Naive thymus-derived CD4-positive, alpha-beta T cell (primary cell): ENCODE measurements around the gene MICAL2. TPM values are rescaled to one million over a fixed set of nuclear protein-coding genes. Genes with fewer than 3 reads are reported as not detected.
A peak's percentile ranks its signal among the peaks of the same experiment; 100 is the strongest.

Experiments used
- ATAC-seq: fragments of 150-1000 bp; cut with Tn5 transposase; 2 replicates; pipeline ENCODE4 v1.10.0; 2021; ENCODE audit warnings: mild to moderate bottlenecking, moderate library complexity
- CTCF ChIA-PET: fragments of 350-600 bp; sonication (Branson Sonifier 250); formaldehyde crosslinking; loops from one replicate; lab custom pipeline; 2021; ENCODE audit warnings: antibody characterized with exemption; lab: Charles Lee
- POLR2A ChIA-PET: fragments of 350-600 bp; sonication (Branson Sonifier 250); formaldehyde crosslinking; loops from one replicate; lab custom pipeline; 2021; ENCODE audit warnings: antibody characterized with exemption, inconsistent platforms; lab: Charles Lee
- DNase-seq, 9 donors: peaks; one replicate each; pipeline versions ENCODE4 v3.0.0 to v3.0.0-alpha.2; 2020 to 2022; ENCODE audit warnings: mixed read lengths in 1 of 9
- H3K27ac ChIP-seq: one replicate; pipeline ENCODE4 v1.7.0; 2013; ENCODE audit warnings: mild to moderate bottlenecking, low read depth, low read length, moderate library complexity
- H3K27me3 ChIP-seq, 2 donors: one replicate each; pipeline ENCODE4 v1.7.0; 2013; ENCODE audit warnings: low read length in 2 of 2, mild to moderate bottlenecking in 2 of 2, moderate library complexity in 2 of 2; ENCODE audit not compliant: control insufficient read depth in 2 of 2, insufficient read depth in 2 of 2
- H3K36me3 ChIP-seq, 3 experiments: 1 replicate in 2 of 3; 2 replicates in 1 of 3; pipeline ENCODE4 v1.7.0; 2013; ENCODE audit warnings: low read length in 3 of 3, mild to moderate bottlenecking in 3 of 3, moderate library complexity in 1 of 3; ENCODE audit not compliant: insufficient read depth in 3 of 3, control insufficient read depth in 2 of 3
- H3K4me1 ChIP-seq, 2 donors: one replicate each; pipeline ENCODE4 v1.7.0; 2013; ENCODE audit warnings: low read length in 2 of 2, mild to moderate bottlenecking in 2 of 2, moderate library complexity in 1 of 2; ENCODE audit not compliant: control insufficient read depth in 2 of 2, insufficient read depth in 2 of 2
- H3K4me3 ChIP-seq: 2 replicates; pipeline ENCODE4 v1.7.0; 2013; ENCODE audit warnings: mild to moderate bottlenecking, low read length
- H3K9me3 ChIP-seq, 3 experiments: 1 replicate in 2 of 3; 2 replicates in 1 of 3; pipeline ENCODE4 v1.7.0; 2013; ENCODE audit warnings: low read length in 3 of 3; ENCODE audit not compliant: control insufficient read depth in 2 of 3
- H3K27ac Mint-ChIP-seq, 9 donors: one replicate each; pipeline ENCODE4 v1.8.0; 2020 to 2022; ENCODE audit warnings: mixed read lengths in 9 of 9, mild to moderate bottlenecking in 8 of 9, moderate library complexity in 5 of 9, inconsistent platforms in 2 of 9
- H3K27me3 Mint-ChIP-seq, 5 donors: one replicate each; pipeline ENCODE4 v1.8.0; 2021 to 2022; ENCODE audit warnings: mixed read lengths in 5 of 5, mild to moderate bottlenecking in 1 of 5
- H3K36me3 Mint-ChIP-seq, 5 donors: one replicate each; pipeline ENCODE4 v1.8.0; 2020 to 2022; ENCODE audit warnings: mixed read lengths in 5 of 5, mild to moderate bottlenecking in 3 of 5, inconsistent platforms in 1 of 5
- H3K4me1 Mint-ChIP-seq, 7 donors: one replicate each; pipeline ENCODE4 v1.8.0; 2020 to 2022; ENCODE audit warnings: mixed read lengths in 7 of 7, mild to moderate bottlenecking in 3 of 7, inconsistent platforms in 1 of 7
- H3K4me3 Mint-ChIP-seq, 10 donors: one replicate each; pipeline ENCODE4 v1.8.0; 2020 to 2022; ENCODE audit warnings: mild to moderate bottlenecking in 10 of 10, mixed read lengths in 10 of 10, moderate library complexity in 6 of 10, inconsistent platforms in 2 of 10
- H3K9me3 Mint-ChIP-seq, 11 donors: one replicate each; pipeline ENCODE4 v1.8.0; 2020 to 2022; ENCODE audit warnings: mixed read lengths in 11 of 11, mild to moderate bottlenecking in 4 of 11, inconsistent platforms in 1 of 11, moderate library complexity in 1 of 11
- intact Hi-C, 2 donors: fragments of 100-400 bp; cut with micrococcal nuclease; formaldehyde crosslinking; loops; one replicate each; pipeline ENCODE4 v1.15.1; 2023
- polyA plus RNA-seq, 2 donors: library from polyadenylated mRNA; unstranded; fragments of 300-500 nt; fragmentation: Illumina TruSeq; gene quantifications; one replicate each; pipeline ENCODE4 v1.2.3, GENCODE V29; 2021
- total RNA-seq, 6 experiments: library from RNA in 5 of 6; stranded (reverse) in 5 of 6; gene quantifications; 1 replicate in 5 of 6; 2 replicates in 1 of 6; pipeline ENCODE4 v1.2.3 and lab custom pipeline; 2021 to 2026

The MICAL2 gene
- total and polyA plus RNA-seq, 7 experiments from 2014 or later, result 1.1 to 112 (median 7.6) TPM

DNA sequence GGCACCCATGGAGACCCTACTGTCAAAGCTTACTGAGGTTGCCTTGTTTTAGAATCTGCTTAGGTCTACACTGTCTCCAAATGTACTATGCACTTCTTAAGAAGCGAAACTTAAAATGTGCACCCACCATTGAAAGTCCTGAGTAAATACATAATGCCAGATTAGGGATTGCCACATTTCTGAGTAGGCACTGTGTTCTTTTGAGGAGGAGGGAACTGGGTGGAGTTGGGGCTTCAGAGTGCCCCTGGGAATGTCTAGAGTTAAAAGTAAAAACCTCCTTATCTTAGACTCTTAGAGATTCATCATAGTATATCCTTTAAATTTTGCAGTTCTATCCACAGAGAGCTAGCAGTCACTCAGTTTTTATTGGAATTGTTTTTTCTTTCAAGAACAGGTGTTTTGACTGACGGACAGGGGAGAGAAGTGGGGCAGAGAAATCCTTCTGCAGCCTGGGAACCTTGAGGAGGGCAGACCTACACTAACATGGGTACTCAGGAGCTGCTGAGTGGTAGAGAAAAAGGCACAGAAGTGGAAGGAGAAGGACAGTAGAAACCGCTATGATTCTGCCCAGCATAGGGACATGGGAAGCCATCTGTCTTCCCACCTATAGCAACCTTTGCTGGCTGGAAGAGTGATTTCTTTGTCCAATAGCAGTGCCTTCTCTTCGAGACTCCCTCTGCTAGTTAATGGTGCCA, 33.4 kb upstream of the MICAL2 start:
- peaks cover 0 to 4% (median 0%) of the 10 kb centered on the region in 5 donors for H3K27me3 Mint-ChIP-seq
- H3K4me3 Mint-ChIP-seq, result no peak overlapping the region
- Histone ChIP-seq H3K4me1 (no peaks in the 10 kb centered on the region), H3K27me3 (no peaks in the 10 kb centered on the region), H3K4me3 (no peak overlapping the region), H3K36me3 (no peaks in the 10 kb centered on the region), H3K27ac (no peak overlapping the region), H3K9me3 (no peaks in the 10 kb centered on the region)
- intact Hi-C loops, result no loop called here
- H3K27ac Mint-ChIP-seq, result no peak overlapping the region
- CTCF ChIA-PET, result no interaction called here
- DNase-seq, result no peak
- H3K9me3 Mint-ChIP-seq, result peaks cover 0 to 3% (median 0%) of the 10 kb centered on the region in 11 donors
- ATAC-seq, result no peak
- H3K36me3 Mint-ChIP-seq, result peaks cover 0 to 3% (median 0%) of the 10 kb centered on the region in 5 donors
- POLR2A ChIA-PET, result no interaction called here
- H3K4me1 Mint-ChIP-seq, result peaks cover 0 to 5% (median 0%) of the 10 kb centered on the region in 7 donors

DNA sequence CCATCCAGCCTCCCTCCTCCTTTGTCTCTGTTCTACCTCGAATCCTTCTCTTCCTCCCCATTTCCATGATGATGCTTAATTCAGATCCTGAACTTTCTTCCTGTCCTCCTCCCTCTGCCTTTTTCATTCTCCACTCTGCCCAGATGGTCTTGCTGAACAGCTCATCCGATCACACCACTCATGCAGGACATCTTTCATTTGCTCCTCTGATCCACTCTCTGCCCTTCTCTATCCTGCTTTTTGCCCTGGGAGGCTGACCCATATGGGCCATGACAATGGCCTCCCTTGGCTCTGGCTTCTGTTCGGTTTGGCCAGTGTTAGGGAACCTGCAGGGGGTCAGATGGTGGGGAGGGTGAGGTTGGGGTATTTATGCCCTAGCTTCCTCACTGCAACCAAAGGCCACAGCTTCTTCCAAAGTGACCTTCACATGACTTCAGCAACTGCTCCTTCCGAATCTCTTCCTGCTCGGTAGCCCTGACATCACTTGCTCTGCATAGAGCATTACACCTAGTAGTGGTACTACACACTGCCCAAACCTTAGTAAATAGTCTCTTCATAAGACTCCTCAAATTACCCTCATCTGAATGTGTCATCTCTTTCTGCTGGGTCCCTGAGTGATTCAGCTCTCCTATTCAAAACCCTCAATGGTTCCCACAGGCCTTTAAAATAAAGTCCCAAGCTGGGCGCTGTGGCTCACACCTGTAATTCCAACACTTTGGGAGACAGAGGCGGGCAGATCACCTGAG, 32.7 kb upstream of the MICAL2 start:
- POLR2A ChIA-PET, result no interaction called here
- Histone ChIP-seq H3K9me3 (no peaks in the 10 kb centered on the region), H3K4me3 (no peak overlapping the region), H3K27me3 (no peaks in the 10 kb centered on the region), H3K36me3 (no peaks in the 10 kb centered on the region), H3K27ac (no peak overlapping the region), H3K4me1 (no peaks in the 10 kb centered on the region)
- H3K4me3 Mint-ChIP-seq, result no peak overlapping the region
- ATAC-seq, result no peak
- peaks cover 0 to 5% (median 0%) of the 10 kb centered on the region in 7 donors for H3K4me1 Mint-ChIP-seq
- H3K27ac Mint-ChIP-seq, result peak overlapping the region in 1 of 9 donors; percentile 29
- intact Hi-C loops, result no loop called here
- CTCF ChIA-PET, result no interaction called here
- peaks cover 0 to 4% (median 0%) of the 10 kb centered on the region in 5 donors for H3K27me3 Mint-ChIP-seq
- H3K36me3 Mint-ChIP-seq, result peaks cover 0 to 3% (median 0%) of the 10 kb centered on the region in 5 donors
- peaks cover 0 to 3% (median 0%) of the 10 kb centered on the region in 11 donors for H3K9me3 Mint-ChIP-seq
- DNase-seq, result no peak

DNA sequence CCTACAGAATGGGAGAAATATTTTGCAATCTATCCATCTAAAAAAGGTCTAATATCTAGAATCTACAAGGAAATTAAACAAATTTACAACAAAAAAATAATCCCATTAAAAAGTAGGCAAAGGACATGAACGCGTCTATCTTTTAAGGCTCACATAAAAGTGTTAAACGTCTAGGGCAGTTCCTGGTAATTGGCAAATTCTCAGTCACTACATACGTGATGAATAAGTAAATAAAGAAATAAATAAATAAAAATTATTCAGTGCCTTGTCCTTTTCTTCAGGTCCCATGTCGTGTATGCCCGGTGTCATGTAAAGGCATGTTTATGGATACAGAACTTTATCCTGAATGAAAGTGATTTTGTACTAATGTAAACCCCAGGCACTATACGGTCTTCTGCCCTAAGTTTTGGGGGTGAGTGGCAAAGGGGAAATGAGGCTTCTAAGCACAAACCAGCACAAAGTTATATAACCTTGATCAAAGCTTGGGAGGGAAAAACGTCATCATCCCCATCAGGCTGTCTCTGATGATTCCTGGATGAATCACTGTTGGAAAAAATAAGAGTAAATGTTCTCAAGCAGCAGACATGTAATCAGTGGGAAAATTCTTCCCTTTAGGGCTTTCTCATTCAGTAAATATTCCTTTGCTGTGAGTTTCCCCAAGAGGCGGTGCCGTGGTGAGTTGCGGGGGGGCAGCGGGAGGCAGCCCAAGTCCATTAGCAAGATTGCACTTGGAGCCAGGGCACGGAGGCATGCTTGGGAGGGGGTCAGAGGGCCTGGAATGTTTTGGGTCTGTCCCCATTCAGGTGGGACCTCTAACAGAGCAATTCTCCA, 30.4 kb upstream of the MICAL2 start:
- no peak overlapping the region for H3K4me3 ChIP-seq
- H3K36me3 Mint-ChIP-seq, result peaks cover 0 to 3% (median 0%) of the 10 kb centered on the region in 5 donors
- intact Hi-C loops, result loop anchor here in 1 of 2 donors (10.0 kb wide), 1 partner anchor 55 kb away; no protein-coding TSS in a partner anchor

DNA sequence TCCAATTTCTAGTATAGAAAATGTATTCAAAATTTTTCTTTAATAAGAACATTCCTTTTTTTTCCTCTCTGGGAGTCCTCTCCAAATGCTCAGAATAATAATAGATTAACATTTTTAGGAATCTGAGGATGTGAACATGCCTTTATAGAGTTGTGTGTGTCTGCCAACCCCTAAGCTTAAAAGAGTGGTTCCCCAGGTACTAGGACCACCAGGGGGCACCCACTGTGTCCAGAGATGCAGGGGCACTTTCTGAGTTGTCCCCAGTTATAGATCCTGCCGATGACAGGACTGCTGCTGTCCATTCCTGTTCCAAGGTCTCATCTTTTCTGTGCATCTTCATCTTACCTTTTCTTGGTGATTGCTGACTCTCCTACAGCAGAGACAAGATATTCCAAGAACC, 27.0 kb upstream of the MICAL2 start:
- Histone ChIP-seq H3K27ac (no peak overlapping the region), H3K4me3 (no peak overlapping the region), H3K4me1 (peaks cover 23 to 34% of the 10 kb centered on the region in 2 donors), H3K27me3 (no peaks in the 10 kb centered on the region), H3K36me3 (no peaks in the 10 kb centered on the region), H3K9me3 (no peaks in the 10 kb centered on the region)
- DNase-seq, result no peak
- intact Hi-C loops, result loop anchor here in 1 of 2 donors (10.0 kb wide), 1 partner anchor 51 kb away; no protein-coding TSS in a partner anchor
- ChIA-PET CTCF (interaction anchor here (1.2 kb wide), 1 partner anchor 198 kb away, joined by 4 read pairs; no protein-coding TSS in a partner anchor), POLR2A (no interaction called here)
- peaks cover 0 to 5% (median 0%) of the 10 kb centered on the region in 11 donors for H3K9me3 Mint-ChIP-seq
- H3K27ac Mint-ChIP-seq, result no peak overlapping the region
- ATAC-seq, result no peak
- peaks cover 0 to 4% (median 0%) of the 10 kb centered on the region in 5 donors for H3K27me3 Mint-ChIP-seq
- H3K4me1 Mint-ChIP-seq, result peaks cover 25 to 40% (median 29%) of the 10 kb centered on the region in 7 donors
- peaks cover 0 to 3% (median 0%) of the 10 kb centered on the region in 5 donors for H3K36me3 Mint-ChIP-seq
- H3K4me3 Mint-ChIP-seq, result no peak overlapping the region

More for the DNA sequence above, 30.4 kb upstream of the MICAL2 start:
- H3K4me1 Mint-ChIP-seq, result peaks cover 0 to 9% (median 0%) of the 10 kb centered on the region in 7 donors
- peaks cover 0 to 5% (median 0%) of the 10 kb centered on the region in 11 donors for H3K9me3 Mint-ChIP-seq
- Histone ChIP-seq H3K27me3 (no peaks in the 10 kb centered on the region), H3K4me1 (no peaks in the 10 kb centered on the region), H3K36me3 (no peaks in the 10 kb centered on the region), H3K27ac (no peak overlapping the region), H3K9me3 (no peaks in the 10 kb centered on the region)
- no peak overlapping the region for H3K4me3 Mint-ChIP-seq
- DNase-seq (no peak), ATAC-seq (no peak)
- peaks cover 0 to 4% (median 0%) of the 10 kb centered on the region in 5 donors for H3K27me3 Mint-ChIP-seq
- no peak overlapping the region for H3K27ac Mint-ChIP-seq
- CTCF ChIA-PET, result no interaction called here
- POLR2A ChIA-PET, result interaction anchor here (0.7 kb wide), 1 partner anchor 1260 kb away, joined by 3 read pairs; no protein-coding TSS in a partner anchor

DNA sequence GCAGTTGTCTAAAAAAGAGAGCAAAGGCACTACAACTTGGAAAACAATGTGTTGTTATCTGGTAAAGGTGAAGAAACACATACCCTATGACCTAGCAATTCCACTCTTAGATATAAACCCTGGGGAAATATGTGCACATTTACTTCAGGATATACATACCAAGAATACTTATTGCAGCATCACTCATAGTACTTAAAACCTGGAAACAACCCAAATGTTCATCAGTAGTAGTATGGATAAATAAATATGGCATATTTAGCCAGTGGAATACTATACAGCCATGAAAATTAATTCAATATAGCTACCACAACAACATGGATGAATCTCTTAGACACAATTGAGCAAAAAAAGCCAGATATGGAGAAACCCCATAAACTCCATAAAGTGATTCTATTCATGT, 26.1 kb upstream of the MICAL2 start:
- Mint-ChIP-seq H3K4me1 (peaks cover 22 to 49% (median 34%) of the 10 kb centered on the region in 7 donors), H3K4me3 (peak overlapping the region in 1 of 10 donors; percentile 29), H3K27ac (no peak overlapping the region), H3K9me3 (peaks cover 0 to 3% (median 0%) of the 10 kb centered on the region in 11 donors), H3K27me3 (no peaks in the 10 kb centered on the region), H3K36me3 (no peaks in the 10 kb centered on the region)
- Histone ChIP-seq H3K27me3 (no peaks in the 10 kb centered on the region), H3K4me1 (peaks cover 23 to 43% of the 10 kb centered on the region in 2 donors), H3K27ac (no peak overlapping the region), H3K4me3 (no peak overlapping the region), H3K9me3 (no peaks in the 10 kb centered on the region), H3K36me3 (no peaks in the 10 kb centered on the region)
- CTCF ChIA-PET, result interaction anchor here (1.0 kb wide), 1 partner anchor 14 kb away, joined by 3 read pairs; no protein-coding TSS in a partner anchor
- POLR2A ChIA-PET, result no interaction called here
- no peak for DNase-seq
- ATAC-seq, result no peak
- intact Hi-C loops, result loop anchor here in 1 of 2 donors (10.0 kb wide), 1 partner anchor 51 kb away; no protein-coding TSS in a partner anchor
